ENCODE results near the gene FLVCR1.

DNA sequence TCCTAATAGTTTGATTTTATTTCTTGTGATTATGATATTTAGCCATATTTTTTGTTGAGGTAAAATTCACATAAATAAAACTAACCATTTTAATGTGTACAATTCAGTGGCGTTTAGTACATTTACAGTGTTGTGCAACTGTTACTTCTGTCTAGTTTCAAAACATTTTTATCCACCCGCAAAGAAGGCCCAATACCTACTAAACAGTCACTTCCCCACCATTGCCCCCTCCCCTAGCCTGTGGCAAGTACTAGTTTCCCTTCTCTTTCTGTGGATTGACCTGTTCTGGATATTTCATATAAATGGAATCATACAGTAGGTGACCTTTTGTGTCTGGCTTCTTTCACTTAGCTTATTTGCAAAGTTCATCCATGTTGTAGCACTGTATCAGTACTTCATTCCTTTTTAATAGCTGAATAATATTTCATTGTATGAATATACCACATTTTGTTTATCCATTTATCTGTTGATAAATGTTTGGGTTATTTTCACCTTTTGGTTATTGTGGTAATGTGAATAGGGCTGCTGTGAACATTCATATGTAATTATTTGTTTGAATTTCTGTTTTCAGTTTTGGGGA is 4.1 kb downstream of the FLVCR1 start:
- no peak for TF ChIP-seq CTCF (IDR thresholded peaks at IDR 0.05 in 8 of 11, conservative IDR thresholded peaks at IDR 0.05 in 3 of 11)
- TF ChIP-seq POLR2A (IDR thresholded peaks at IDR 0.05): no peak
- no peak for TF ChIP-seq POLR2AphosphoS5 (IDR thresholded peaks at IDR 0.05)

Data from spleen (tissue), 7 donors.